ENCODE measurements around the gene STK11.

Gene STK11

GRCh38 chr19:1260749-1261537 lies 55.4 kb downstream of the STK11 start:
- H2AFZ ChIP-seq (ENCODE audit: low read depth, low read length), result no peak overlapping the region
- peaks cover 5% of the 10 kb centered on the region; the same call in 1 of the 2 replicates for H3K79me2 ChIP-seq (ENCODE audit: low read length)
- no peaks in the 10 kb centered on the region for H4K20me1 ChIP-seq (ENCODE audit: insufficient read depth, low read length)
- peaks cover 16% of the 10 kb centered on the region for H3K36me3 ChIP-seq (replicated peaks; ENCODE audit: low read depth, low read length)
- H3K4me1 ChIP-seq (ENCODE audit: low read length), result peaks cover 49% of the 10 kb centered on the region
- peak overlapping the region; percentile 81 for H3K9ac ChIP-seq (ENCODE audit: low read length)
- peaks cover 3% of the 10 kb centered on the region; the same call in 1 of the 2 replicates for H3K27me3 ChIP-seq (ENCODE audit: low read depth, low read length)
- H3K27ac ChIP-seq (ENCODE audit: low read length), result peak overlapping the region; percentile 89
- peak overlapping the region; percentile 81 for H3K4me3 ChIP-seq (ENCODE audit: low read length)
- H3K4me2 ChIP-seq (ENCODE audit: low read length), result peak overlapping the region; percentile 96
- H3K9me3 ChIP-seq (ENCODE audit: insufficient read depth, low read length), result no peaks in the 10 kb centered on the region
- TF ChIP-seq CTCF (IDR thresholded peaks at IDR 0.05; ENCODE audit: low read depth, low read length) (no peak), EZH2phosphoT487 (IDR thresholded peaks at IDR 0.05; ENCODE audit: low read depth) (no peak)

DNA sequence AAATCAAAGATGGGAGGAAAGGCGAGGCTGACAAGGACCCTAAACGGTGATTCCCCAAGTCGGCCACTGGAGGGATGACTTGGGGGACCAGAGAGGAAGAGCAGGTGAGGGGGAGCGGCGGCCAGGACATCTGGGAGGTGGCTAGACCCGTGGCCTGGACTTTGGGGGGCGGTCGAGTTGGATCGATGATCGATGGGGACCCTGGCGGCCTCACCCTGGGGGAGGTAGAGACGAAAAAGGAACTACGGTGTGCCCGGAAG lies 55.9 kb downstream of the STK11 start:
- peaks cover 52% of the 10 kb centered on the region for H3K4me1 ChIP-seq (ENCODE audit: low read length)
- no peak for TF ChIP-seq CTCF (IDR thresholded peaks at IDR 0.05; ENCODE audit: low read depth, low read length)
- TF ChIP-seq EZH2phosphoT487 (IDR thresholded peaks at IDR 0.05; ENCODE audit: low read depth), result no peak
- H2AFZ ChIP-seq (ENCODE audit: low read depth, low read length), result no peak overlapping the region
- no peaks in the 10 kb centered on the region for H3K9me3 ChIP-seq (ENCODE audit: insufficient read depth, low read length)
- peaks cover 14% of the 10 kb centered on the region for H3K36me3 ChIP-seq (replicated peaks; ENCODE audit: low read depth, low read length)
- H4K20me1 ChIP-seq (ENCODE audit: insufficient read depth, low read length), result no peaks in the 10 kb centered on the region
- H3K27ac ChIP-seq (ENCODE audit: low read length), result peak overlapping the region; percentile 65
- H3K9ac ChIP-seq (ENCODE audit: low read length), result peak overlapping the region; percentile 81
- peak overlapping the region; percentile 88 for H3K4me2 ChIP-seq (ENCODE audit: low read length)
- H3K4me3 ChIP-seq (ENCODE audit: low read length), result peak overlapping the region; percentile 81
- peaks cover 4% of the 10 kb centered on the region; the same call in 1 of the 2 replicates for H3K27me3 ChIP-seq (ENCODE audit: low read depth, low read length)
- H3K79me2 ChIP-seq (ENCODE audit: low read length), result peaks cover 5% of the 10 kb centered on the region; the same call in 1 of the 2 replicates

DNA sequence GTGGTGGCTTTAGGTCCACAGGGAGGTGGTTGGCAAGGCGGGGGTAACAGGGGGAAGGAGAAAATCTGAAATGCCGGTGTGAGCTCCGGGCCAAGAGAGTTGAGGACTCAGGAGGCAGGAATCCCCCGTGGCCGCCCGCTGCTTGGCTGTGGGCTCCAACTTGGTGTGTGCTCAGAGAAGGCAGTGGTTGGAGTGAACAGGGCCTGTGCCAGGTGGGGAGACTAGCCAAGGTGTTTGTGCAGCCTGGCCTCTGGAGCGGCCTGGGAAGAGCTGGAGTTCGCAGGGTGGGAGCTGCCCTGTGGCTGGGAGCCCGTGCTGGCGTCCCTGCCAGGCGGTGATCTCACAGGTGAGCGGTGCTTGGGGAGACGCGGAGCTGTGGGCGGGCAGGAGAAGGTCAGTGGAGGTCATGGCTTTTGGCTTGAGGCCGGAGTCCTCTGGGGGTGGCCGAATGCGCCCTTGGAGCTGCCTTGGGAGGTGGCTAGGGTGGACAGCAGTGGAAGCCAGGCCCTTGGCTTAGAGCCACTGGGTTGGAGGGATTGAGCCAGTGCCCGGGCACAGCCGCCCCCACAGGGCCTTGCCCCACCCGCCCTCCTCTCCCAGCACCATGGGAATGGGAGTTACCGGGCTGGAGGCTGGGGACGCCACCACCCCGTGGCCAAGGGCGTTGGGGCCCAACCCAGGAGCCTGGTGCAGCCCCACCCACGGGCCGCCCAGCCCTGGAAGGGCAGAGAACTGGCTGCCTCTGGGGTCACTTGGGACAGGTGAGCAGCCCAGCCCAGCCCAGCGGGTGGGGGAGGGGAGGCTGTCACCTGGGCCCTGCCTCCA lies 56.4 kb downstream of the STK11 start:
- H3K79me2 ChIP-seq (ENCODE audit: low read length), result peaks cover 5% of the 10 kb centered on the region; the same call in 1 of the 2 replicates
- H4K20me1 ChIP-seq (ENCODE audit: insufficient read depth, low read length), result no peaks in the 10 kb centered on the region
- peak overlapping the region; percentile 88 for H3K4me2 ChIP-seq (ENCODE audit: low read length)
- H3K27me3 ChIP-seq (ENCODE audit: low read depth, low read length), result peaks cover 4% of the 10 kb centered on the region; the same call in 1 of the 2 replicates
- TF ChIP-seq EZH2phosphoT487 (IDR thresholded peaks at IDR 0.05; ENCODE audit: low read depth), result no peak
- TF ChIP-seq CTCF (IDR thresholded peaks at IDR 0.05; ENCODE audit: low read depth, low read length), result no peak
- H3K4me3 ChIP-seq (ENCODE audit: low read length), result peak overlapping the region; percentile 81
- H2AFZ ChIP-seq (ENCODE audit: low read depth, low read length), result no peak overlapping the region
- peak overlapping the region; percentile 81 for H3K9ac ChIP-seq (ENCODE audit: low read length)
- H3K27ac ChIP-seq (ENCODE audit: low read length), result peak overlapping the region; percentile 65
- peaks cover 53% of the 10 kb centered on the region for H3K4me1 ChIP-seq (ENCODE audit: low read length)
- no peaks in the 10 kb centered on the region for H3K9me3 ChIP-seq (ENCODE audit: insufficient read depth, low read length)
- peaks cover 9% of the 10 kb centered on the region for H3K36me3 ChIP-seq (replicated peaks; ENCODE audit: low read depth, low read length)

DNA sequence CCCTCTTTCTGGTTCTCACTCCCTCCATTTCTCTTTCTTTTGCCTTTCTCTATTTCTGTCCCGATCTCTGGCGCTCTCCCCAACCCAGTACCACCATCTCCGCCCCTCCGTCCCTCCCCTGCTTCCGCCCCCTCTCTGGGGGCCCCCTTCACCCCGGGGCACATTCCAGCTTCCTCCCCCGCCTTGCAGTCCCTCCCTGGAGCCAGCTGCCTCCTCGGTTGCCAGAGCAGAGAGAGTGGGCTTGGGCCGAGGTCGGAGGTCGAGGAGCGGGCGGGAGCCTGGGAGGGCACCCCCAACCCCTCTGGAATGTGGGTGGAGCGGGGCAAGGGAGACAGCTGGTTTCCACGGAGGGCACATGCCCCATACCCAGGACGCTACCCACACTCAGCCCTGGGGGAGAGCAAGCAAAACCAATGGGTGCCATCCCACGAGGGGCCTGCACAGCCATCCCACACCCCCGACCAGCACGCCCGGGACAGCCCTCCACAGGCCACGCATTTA lies 57.1 kb downstream of the STK11 start:
- Histone ChIP-seq H3K79me2 (ENCODE audit: low read length) (peaks cover 5% of the 10 kb centered on the region; the same call in 1 of the 2 replicates), H4K20me1 (ENCODE audit: insufficient read depth, low read length) (no peaks in the 10 kb centered on the region), H3K36me3 (replicated peaks; ENCODE audit: low read depth, low read length) (peaks cover 5% of the 10 kb centered on the region), H3K27me3 (ENCODE audit: low read depth, low read length) (peaks cover 11% of the 10 kb centered on the region), H3K9ac (ENCODE audit: low read length) (peak overlapping the region; percentile 81), H3K4me1 (ENCODE audit: low read length) (peaks cover 60% of the 10 kb centered on the region), H2AFZ (ENCODE audit: low read depth, low read length) (no peak overlapping the region), H3K4me3 (ENCODE audit: low read length) (peak overlapping the region; percentile 81), H3K4me2 (ENCODE audit: low read length) (peak overlapping the region; percentile 88), H3K9me3 (ENCODE audit: insufficient read depth, low read length) (no peaks in the 10 kb centered on the region), H3K27ac (ENCODE audit: low read length) (no peak overlapping the region)
- no peak for TF ChIP-seq CTCF (IDR thresholded peaks at IDR 0.05; ENCODE audit: low read depth, low read length)
- TF ChIP-seq EZH2phosphoT487 (IDR thresholded peaks at IDR 0.05; ENCODE audit: low read depth), result no peak
